Measurements from ENCODE around the gene TMPRSS3. TPM values are rescaled to one million over a fixed set of nuclear protein-coding genes. Genes with fewer than 3 reads are reported as not detected.

Gene TMPRSS3
- total RNA-seq: not detected in 2 replicates

DNA sequence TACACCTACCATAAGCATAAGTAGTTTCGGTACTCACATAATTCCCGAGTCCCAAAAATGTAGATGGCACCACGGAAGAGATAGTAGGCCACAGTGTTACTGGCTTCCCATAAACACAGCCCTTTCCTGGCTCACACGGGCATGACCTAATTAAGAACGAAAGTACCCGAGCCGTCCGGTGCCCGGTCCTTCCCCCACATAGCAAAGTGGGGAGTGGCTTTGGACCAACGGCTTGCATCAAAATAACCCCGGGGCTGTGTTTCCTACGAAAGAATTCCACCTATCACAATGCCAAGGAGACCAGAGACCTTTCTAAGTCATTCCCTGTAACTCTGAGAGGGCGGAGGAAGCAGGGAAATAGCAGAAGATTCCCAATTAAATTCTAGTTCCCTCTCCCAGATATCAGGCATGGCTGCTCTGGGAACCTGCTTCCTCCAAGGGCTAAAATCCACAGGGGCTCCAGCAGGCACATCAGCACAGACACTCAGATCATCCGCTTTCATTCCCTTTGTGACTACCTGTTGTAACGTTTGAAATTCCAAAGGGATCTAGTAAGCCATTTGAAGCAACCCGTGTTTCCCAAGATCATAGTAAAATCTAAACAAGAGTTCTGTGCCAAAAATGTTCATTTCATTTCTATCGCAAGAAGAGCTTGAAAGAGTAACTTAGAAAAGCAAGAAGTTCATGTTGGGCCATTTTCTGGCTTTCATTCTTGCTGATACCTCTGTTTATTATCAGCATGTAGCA, at the start of gene TMPRSS3:
Gene TMPRSS3, minus strand, starts transcription at position 148 of the 747 bp plus-strand sequence. CDS start 635 bp downstream, outside the sequence.

DNA sequence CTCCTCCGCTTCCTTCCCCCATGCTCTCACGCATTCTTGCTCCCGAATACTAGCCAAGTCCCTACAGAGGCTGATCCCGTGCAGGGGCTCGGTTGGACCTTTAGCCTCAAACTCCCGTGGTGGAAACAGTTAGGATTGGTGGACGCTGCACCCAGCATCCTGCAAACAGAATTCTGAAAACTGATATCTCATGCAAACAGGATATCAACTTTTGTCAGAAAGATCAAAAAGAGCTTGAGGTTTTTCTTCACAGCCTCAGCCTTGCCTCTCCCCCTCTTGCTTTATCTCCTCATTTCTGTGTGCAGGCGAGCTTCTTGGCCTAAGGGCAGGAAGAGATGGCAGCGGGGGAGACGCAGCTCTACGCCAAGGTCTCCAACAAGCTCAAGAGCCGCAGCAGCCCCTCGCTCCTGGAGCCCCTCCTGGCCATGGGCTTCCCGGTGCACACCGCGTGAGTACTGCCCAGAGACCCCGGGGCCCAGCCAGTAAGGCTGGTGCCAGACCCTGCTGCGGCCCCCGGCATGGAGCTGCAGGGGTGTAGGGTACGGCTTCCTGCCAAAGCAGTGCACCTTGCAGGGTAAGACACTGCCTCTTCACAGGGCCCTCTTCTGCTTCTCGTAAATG, 7.9 kb upstream of the TMPRSS3 start, which contains the start of gene UBASH3A:
Gene UBASH3A, plus strand, starts transcription at position 292 of the 621 bp plus-strand sequence. Its CDS starts 44 bp downstream, at position 336.

DNA sequence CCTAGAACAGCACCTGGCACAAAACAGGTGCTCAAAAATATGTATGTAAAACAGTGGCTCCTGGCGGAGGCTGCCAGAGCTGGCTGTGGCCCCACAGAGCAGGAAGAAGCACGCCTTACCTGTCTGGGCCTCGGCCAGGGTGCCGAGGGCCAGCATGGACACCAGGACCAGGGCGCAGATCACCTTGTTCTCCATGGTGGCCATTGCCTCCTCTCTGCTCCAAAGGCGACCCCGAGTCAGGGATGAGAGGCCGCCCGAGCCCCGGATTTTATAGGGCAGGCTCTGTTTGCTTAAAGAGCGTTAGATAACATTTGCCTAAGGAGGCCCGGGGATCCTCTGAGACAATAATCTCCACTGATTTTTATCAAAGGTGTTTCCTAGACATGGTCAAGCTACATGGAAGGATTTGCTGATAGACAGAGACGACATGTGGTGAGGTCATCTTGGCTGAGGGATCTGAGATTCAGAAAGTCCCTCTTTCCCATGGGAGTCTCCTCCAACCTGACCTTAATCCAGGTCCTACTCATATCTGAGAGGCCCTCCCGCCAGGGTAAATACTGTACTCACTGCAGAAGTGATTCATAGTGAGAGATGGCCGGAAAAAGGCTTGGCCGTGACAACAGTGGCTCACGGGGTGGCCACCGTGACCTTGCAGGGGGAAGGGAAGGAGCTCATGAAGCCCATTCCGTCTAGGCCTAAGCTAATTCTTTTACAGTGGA, 29.4 kb downstream of the TMPRSS3 start, which contains the start of gene TFF1:
Gene TFF1, minus strand, starts transcription at position 244 of the 719 bp plus-strand sequence. Its CDS starts 40 bp downstream, at position 204.

DNA sequence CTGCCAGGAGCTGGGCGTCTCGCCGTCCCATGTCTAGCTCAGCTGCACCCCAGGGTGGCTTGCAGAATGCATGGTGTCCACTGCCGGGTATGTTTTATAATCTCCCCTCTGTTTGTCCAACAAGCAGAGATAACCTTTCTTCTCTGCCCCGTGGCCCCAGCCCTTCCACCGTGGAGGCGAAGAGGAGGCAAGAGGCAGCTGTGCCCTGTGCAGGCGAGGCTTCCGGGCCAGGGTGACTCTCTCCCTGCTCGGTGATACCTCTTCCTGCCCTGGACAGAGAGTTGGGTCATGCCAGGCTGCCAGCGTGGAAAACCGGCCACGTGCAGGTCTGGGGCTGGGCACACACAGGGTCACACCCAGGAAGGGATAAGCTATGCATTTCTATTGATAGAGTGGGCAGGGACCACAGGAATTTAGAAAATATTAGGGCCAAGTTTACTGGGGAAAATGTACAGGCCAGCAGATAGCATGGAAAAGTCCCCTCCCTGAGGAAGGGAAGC, 44.9 kb downstream of the TMPRSS3 start, which contains the start of gene TFF2:
Gene TFF2, minus strand, starts transcription at position 68 of the 500 bp plus-strand sequence. Its CDS starts 37 bp downstream, at position 31.

Other genes starting within 250 kb of the TMPRSS3 start
- gene ABCG1, start 176.9 kb downstream of the TMPRSS3 start, total RNA-seq: 20.2 and 35.1 TPM in 2 replicates
- not detected in 2 replicates for gene TFF3, start 80.6 kb downstream of the TMPRSS3 start, total RNA-seq
- gene TFF2, start 45.1 kb downstream of the TMPRSS3 start, total RNA-seq: not detected in 2 replicates
- not detected in 2 replicates for gene TFF1, start 29.5 kb downstream of the TMPRSS3 start, total RNA-seq
- gene UBASH3A, start 7.8 kb upstream of the TMPRSS3 start, total RNA-seq: not detected in 2 replicates
- gene RSPH1, start 100.2 kb upstream of the TMPRSS3 start, total RNA-seq: not detected in 2 replicates
- 8.7 and 9.4 TPM in 2 replicates for gene SLC37A1, start 117.8 kb upstream of the TMPRSS3 start, total RNA-seq

Data from epithelial cell of umbilical artery (primary cell).